ENCODE results near the gene TNFAIP8L1. TPM values are rescaled to one million over a fixed set of nuclear protein-coding genes. Genes with fewer than 3 reads are reported as not detected.

TNFAIP8L1 gene
- total RNA-seq, 2 donors from 2014 or later = 4.0 to 6.2 TPM

- Histone ChIP-seq H3K4me3 (peak within 1 kb of the TSS; percentile 70 to 78), H3K36me3 (no peaks in the 10 kb centered on the region), H3K27ac (peak within 1 kb of the TSS; percentile 57 to 72), H3K27me3 (replicated peaks; ENCODE audit: insufficient read depth) (no peaks in the 10 kb centered on the region), H3K4me1 (replicated peaks) (peaks cover 4% of the 10 kb centered on the region), H3K9me3 (no peaks in the 10 kb centered on the region)
- peak; percentile 86 for DNase-seq (ENCODE audit: low spot score)
- TF ChIP-seq POLR2A (IDR thresholded peaks at IDR 0.05) (peak; percentile 66), POLR2AphosphoS5 (IDR thresholded peaks at IDR 0.05) (peak; percentile 90), CTCF (IDR thresholded peaks at IDR 0.05) (no peak)
- under 1% methylated on average over 33 of the region's 75 CpGs for WGBS
- intact Hi-C loops (cut with DNase I) = no loop called here
Observed at GRCh38 chr19:4669723-4670480, 30.6 kb downstream of the TNFAIP8L1 start, which contains the start of gene MYDGF. Gene MYDGF, minus strand, starts transcription at chr19:4670342. Its CDS starts 8 bp downstream, at chr19:4670334.

- no peaks in the 10 kb centered on the region for H3K9me3 ChIP-seq
- 46% methylated on average over 10 of the region's 10 CpGs for WGBS
- H3K36me3 ChIP-seq = peaks cover 0 to 4% of the 10 kb centered on the region in 2 donors
- intact Hi-C loops (cut with DNase I) = no loop called here
- peaks cover 4% of the 10 kb centered on the region for H3K4me1 ChIP-seq (replicated peaks)
- no peak overlapping the region for H3K4me3 ChIP-seq
- DNase-seq (ENCODE audit: low spot score) = no peak
- H3K27me3 ChIP-seq (replicated peaks; ENCODE audit: insufficient read depth) = no peaks in the 10 kb centered on the region
- TF ChIP-seq CTCF (IDR thresholded peaks at IDR 0.05) (no peak), POLR2AphosphoS5 (IDR thresholded peaks at IDR 0.05) (no peak), POLR2A (IDR thresholded peaks at IDR 0.05) (no peak)
- H3K27ac ChIP-seq = no peak overlapping the region
Observed at GRCh38 chr19:4671185-4671851, 32.0 kb downstream of the TNFAIP8L1 start.

- no peak overlapping the region for H3K27ac ChIP-seq
- H3K4me1 ChIP-seq (replicated peaks) = peaks cover 4% of the 10 kb centered on the region
- TF ChIP-seq POLR2A (IDR thresholded peaks at IDR 0.05) (no peak), POLR2AphosphoS5 (IDR thresholded peaks at IDR 0.05) (no peak), CTCF (IDR thresholded peaks at IDR 0.05) (no peak)
- H3K9me3 ChIP-seq = no peaks in the 10 kb centered on the region
- intact Hi-C loops (cut with DNase I) = no loop called here
- no peak for DNase-seq (ENCODE audit: low spot score)
- H3K36me3 ChIP-seq = peaks cover 0 to 6% of the 10 kb centered on the region in 2 donors
- 72% methylated on average over 4 of the region's 4 CpGs for WGBS
- H3K27me3 ChIP-seq (replicated peaks; ENCODE audit: insufficient read depth) = no peaks in the 10 kb centered on the region
- H3K4me3 ChIP-seq = no peak overlapping the region
Observed at GRCh38 chr19:4673216-4673615, 33.9 kb downstream of the TNFAIP8L1 start.

GRCh38 chr19:4673726-4674125 lies 34.4 kb downstream of the TNFAIP8L1 start:
- no peak for DNase-seq (ENCODE audit: low spot score)
- Histone ChIP-seq H3K27me3 (replicated peaks; ENCODE audit: insufficient read depth) (no peaks in the 10 kb centered on the region), H3K9me3 (no peaks in the 10 kb centered on the region), H3K4me3 (no peak overlapping the region), H3K36me3 (peaks cover 0 to 8% of the 10 kb centered on the region in 2 donors), H3K27ac (no peak overlapping the region), H3K4me1 (replicated peaks) (peaks cover 4% of the 10 kb centered on the region)
- intact Hi-C loops (cut with DNase I) = no loop called here
- no peak for TF ChIP-seq CTCF (IDR thresholded peaks at IDR 0.05)
- 96% methylated on average over 4 of the region's 4 CpGs for WGBS
